Stomach (tissue), 9 donors: ENCODE results near the gene DCAF10. TPM values are rescaled to one million over a fixed set of nuclear protein-coding genes. Genes with fewer than 3 reads are reported as not detected.

ENCODE experiments used
- DNase-seq, 2 donors: peaks; one replicate each; pipeline versions ENCODE4 v3.0.0 to v3.0.0-alpha.2; 2013 to 2019
- H3K27ac ChIP-seq, 5 donors: fragments of 200-600 bp in 4 of 5; sonication (generic) in 4 of 5; one replicate each; pipeline ENCODE4 v1.5.1; 2013 to 2019; ENCODE audit warnings: mild to moderate bottlenecking in 1 of 5, moderate library complexity in 1 of 5
- H3K27me3 ChIP-seq, 3 donors: fragments of 200-600 bp; sonication (generic); one replicate each; pipeline ENCODE4 v1.5.1; 2017 to 2019; ENCODE audit warnings: mixed run types in 1 of 3
- H3K36me3 ChIP-seq, 4 donors: fragments of 200-600 bp; sonication (generic); 1 replicate in 3 of 4; 2 replicates in 1 of 4; pipeline ENCODE4 v1.5.1; 2016 to 2019
- H3K4me1 ChIP-seq, 4 donors: fragments of 200-600 bp; sonication (generic); one replicate each; pipeline ENCODE4 v1.5.1; 2016 to 2019
- H3K4me3 ChIP-seq, 4 donors: fragments of 200-600 bp; sonication (generic) in 3 of 4; one replicate each; pipeline ENCODE4 v1.5.1; 2016 to 2019; ENCODE audit warnings: mild to moderate bottlenecking in 1 of 4
- H3K9me3 ChIP-seq, 4 donors: fragments of 200-600 bp; sonication (generic); one replicate each; pipeline ENCODE4 v1.5.1; 2016 to 2019
- CTCF ChIP-seq, 7 experiments: fragments of 450-650 bp in 4 of 7; fragments of 200-600 bp in 3 of 7; sonication (generic) in 3 of 7; IDR thresholded peaks; one replicate each; pipeline ENCODE4 v1.5.1; 2016 to 2019; ENCODE audit warnings: antibody characterized with exemption in 7 of 7, control low read depth in 2 of 7, mild to moderate bottlenecking in 1 of 7
- EP300 ChIP-seq: sonication (generic); formaldehyde crosslinking; IDR thresholded peaks from one replicate; pipeline ENCODE4 v1.6.1; 2017; ENCODE audit warnings: antibody characterized with exemption
- POLR2A ChIP-seq, 4 donors: fragments of 450-650 bp; IDR thresholded peaks; one replicate each; pipeline ENCODE4 v1.6.1; 2016; ENCODE audit warnings: antibody characterized with exemption in 4 of 4, control low read depth in 2 of 4, mild to moderate bottlenecking in 1 of 4, moderate library complexity in 1 of 4
- POLR2AphosphoS5 ChIP-seq, 3 donors: sonication (generic); formaldehyde crosslinking; IDR thresholded peaks; one replicate each; pipeline ENCODE4 v1.6.1; 2016; ENCODE audit warnings: antibody characterized with exemption in 3 of 3
- WGBS, 5 donors: extraction: QIAGEN DNeasy Blood & Tissue Kit in 3 of 5; methylation state at CpG; one replicate each; pipeline versions ENCODE4 v1.1.5 to v1.1.7; 2013 to 2018; 5-methylcytosine and 5-hydroxymethylcytosine counted together
- intact Hi-C: fragments of 100-400 bp; cut with DNase I; formaldehyde crosslinking; loops from one replicate; pipeline ENCODE4 v1.15.1; 2023; ENCODE audit warnings: low total_unique reads
- polyA plus RNA-seq, 3 donors: library from polyadenylated mRNA; stranded (reverse); fragments of 200-250 nt; gene quantifications; one replicate each; pipeline ENCODE4 v1.2.3, GENCODE V29; 2013
- total RNA-seq, 5 donors: library from RNA; depleted of rRNA; stranded (reverse); fragments of >200 nt; gene quantifications; one replicate each; pipeline versions ENCODE4 v1.1.0 to v1.2.3, GENCODE V29; 2014 to 2016
- donor health status: healthy with polysubstance abuse.
- donor health status: Bipolar disorder and iron deficiency.
- donor health status: healthy.

DCAF10 gene
- total and polyA plus RNA-seq, 8 donors = 5.9 to 39.7 (median 22.1) TPM

DNA sequence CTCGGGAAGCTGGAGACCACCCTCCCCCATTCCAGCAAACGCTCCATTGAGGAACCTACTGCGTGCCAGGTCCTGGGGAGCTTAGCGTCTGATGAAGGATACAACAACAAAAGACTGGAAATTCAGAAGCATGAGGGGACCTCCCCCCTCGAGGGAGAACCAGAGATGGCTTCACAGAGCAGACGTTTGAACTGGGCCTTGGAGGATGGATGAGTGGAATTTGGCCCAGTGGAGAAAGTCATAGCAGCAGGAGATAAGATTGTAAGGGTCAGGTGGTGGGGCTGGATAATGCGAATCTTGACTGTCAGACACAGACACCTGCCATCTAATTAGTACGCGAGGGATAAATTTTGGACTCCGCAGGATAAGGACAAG lies 104.5 kb downstream of the DCAF10 start:
- Histone ChIP-seq H3K4me1 (peaks cover 10 to 35% (median 31%) of the 10 kb centered on the region in 4 donors), H3K4me3 (peak overlapping the region; percentile 81 to 98 (median 96)), H3K27ac (peak overlapping the region in 4 of 5 donors; percentile 89 to 94 (median 92)), H3K9me3 (no peaks in the 10 kb centered on the region), H3K36me3 (peaks cover 0 to 6% (median 0%) of the 10 kb centered on the region in 4 donors), H3K27me3 (no peaks in the 10 kb centered on the region)
- TF ChIP-seq CTCF (IDR thresholded peaks at IDR 0.05) (no peak), POLR2AphosphoS5 (IDR thresholded peaks at IDR 0.05) (no peak), EP300 (no peak), POLR2A (IDR thresholded peaks at IDR 0.05) (no peak)
- DNase-seq = no peak
- intact Hi-C loops = no loop called here
- 63 to 74% (median 68%) methylated on average over 10 of the region's 10 CpGs for WGBS, 5 donors

DNA sequence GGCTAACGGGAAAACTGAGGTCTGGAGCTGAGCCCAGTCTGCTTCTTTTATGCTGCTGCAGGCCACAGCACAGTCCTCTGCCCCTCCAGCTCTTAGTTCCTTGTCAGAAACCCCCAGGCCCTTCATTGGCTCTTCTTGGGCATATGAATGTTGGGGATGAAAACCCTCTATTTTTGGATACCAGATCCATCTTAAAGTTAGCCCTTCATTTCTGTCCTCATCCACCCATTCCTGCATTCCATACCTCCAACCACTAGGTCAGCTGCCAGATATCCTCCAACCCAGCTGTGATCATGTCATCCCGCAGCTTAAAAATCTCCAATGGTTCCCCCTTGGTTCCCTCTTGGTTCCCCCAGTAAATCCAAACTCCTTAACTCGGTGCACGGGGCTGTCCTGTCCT lies 105.2 kb downstream of the DCAF10 start:
- 90 to 95% (median 90%) methylated on average over 4 of the region's 4 CpGs for WGBS, 5 donors
- H3K27me3 ChIP-seq = no peaks in the 10 kb centered on the region
- H3K27ac ChIP-seq = no peak overlapping the region
- TF ChIP-seq CTCF (IDR thresholded peaks at IDR 0.05) (no peak), POLR2AphosphoS5 (IDR thresholded peaks at IDR 0.05) (no peak), POLR2A (IDR thresholded peaks at IDR 0.05) (no peak), EP300 (no peak)
- no peaks in the 10 kb centered on the region for H3K36me3 ChIP-seq
- H3K4me3 ChIP-seq = no peak overlapping the region
- DNase-seq = no peak
- no peaks in the 10 kb centered on the region for H3K9me3 ChIP-seq
- peaks cover 10 to 35% (median 31%) of the 10 kb centered on the region in 4 donors for H3K4me1 ChIP-seq
- intact Hi-C loops = no loop called here

GRCh38 chr9:37906312-37907239 lies 106.0 kb downstream of the DCAF10 start:
- Histone ChIP-seq H3K4me1 (peaks cover 10 to 30% (median 29%) of the 10 kb centered on the region in 4 donors), H3K4me3 (no peak overlapping the region), H3K9me3 (no peaks in the 10 kb centered on the region), H3K27me3 (no peaks in the 10 kb centered on the region), H3K27ac (no peak overlapping the region), H3K36me3 (no peaks in the 10 kb centered on the region)
- TF ChIP-seq POLR2A (IDR thresholded peaks at IDR 0.05) (no peak), EP300 (no peak), POLR2AphosphoS5 (IDR thresholded peaks at IDR 0.05) (no peak), CTCF (IDR thresholded peaks at IDR 0.05) (no peak)
- peak in 1 of 2 donors; percentile 3 for DNase-seq
- 77 to 85% (median 79%) methylated on average over 11 of the region's 11 CpGs for WGBS, 5 donors
- intact Hi-C loops = no loop called here

- Histone ChIP-seq H3K4me1 (peaks cover 0 to 18% (median 14%) of the 10 kb centered on the region in 4 donors), H3K36me3 (no peaks in the 10 kb centered on the region), H3K4me3 (no peak overlapping the region), H3K27ac (no peak overlapping the region), H3K27me3 (no peaks in the 10 kb centered on the region), H3K9me3 (no peaks in the 10 kb centered on the region)
- intact Hi-C loops = no loop called here
- no peak for DNase-seq
- no peak for TF ChIP-seq EP300
- TF ChIP-seq POLR2A (IDR thresholded peaks at IDR 0.05) = no peak
- TF ChIP-seq POLR2AphosphoS5 (IDR thresholded peaks at IDR 0.05) = no peak
- TF ChIP-seq CTCF (IDR thresholded peaks at IDR 0.05) = no peak
- 61 to 87% (median 76%) methylated on average over 4 of the region's 4 CpGs for WGBS, 5 donors
Measured at GRCh38 chr9:37908283-37908682, 107.7 kb downstream of the DCAF10 start.
